Brain microvascular endothelial cell (primary cell): ENCODE data around the gene DUSP5.

Source experiments
- DNase-seq: peaks from one replicate; pipeline ENCODE4 v3.0.0-alpha.2; 2020
- H3K27ac ChIP-seq: fragments of 250-450 bp; sonication (Bioruptor Pico); 2 replicates; pipeline ENCODE4 v1.5.1; 2020; ENCODE audit warnings: mild to moderate bottlenecking, moderate library complexity
- H3K27me3 ChIP-seq: fragments of 250-450 bp; sonication (Bioruptor Pico); replicated peaks from 2 replicates; pipeline ENCODE4 v1.5.1; 2020; ENCODE audit warnings: mild to moderate bottlenecking
- H3K36me3 ChIP-seq: fragments of 250-450 bp; sonication (Bioruptor Pico); replicated peaks from 2 replicates; pipeline ENCODE4 v1.5.1; 2020; ENCODE audit warnings: mild to moderate bottlenecking
- H3K4me3 ChIP-seq: 2 replicates; pipeline ENCODE4 v1.5.1; 2011; ENCODE audit warnings: low read depth, mild to moderate bottlenecking, control low read depth, low read length, moderate library complexity
- in situ Hi-C: cut with HindIII; loops from 2 replicates; pipeline ENCODE4 v1.10.0; 2017; ENCODE audit warnings: low sequenced_read_pairs, low pct_ligation_motif_present
- TF ChIP-seq, protein P1 (sequence below): IDR thresholded peaks from 2 replicates; pipeline ENCODE4 v1.5.1; 2011; ENCODE audit warnings: low read depth, mild to moderate bottlenecking, moderate library complexity, low read length, control low read depth, inconsistent platforms; ENCODE audit errors: missing control alignments

The DUSP5 gene

DNA sequence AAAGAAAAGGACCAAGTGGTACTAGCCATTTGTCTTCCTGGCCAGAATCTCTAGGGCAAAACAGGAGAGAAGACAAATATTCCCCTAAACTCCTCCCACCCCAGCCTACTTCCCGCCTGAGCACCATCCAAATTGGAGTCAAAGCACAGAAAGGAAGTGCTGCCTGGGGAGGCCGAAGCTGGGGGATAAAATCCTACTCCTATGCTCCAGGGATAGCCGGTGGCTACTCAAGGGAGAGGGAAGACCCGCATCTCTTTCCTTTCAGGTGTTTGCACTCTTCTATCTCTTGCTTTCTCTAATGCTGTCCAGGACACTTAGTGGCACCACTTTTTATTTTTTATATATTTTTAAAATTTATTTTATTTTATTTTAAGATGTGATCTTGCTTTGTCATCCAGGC lies 7.1 kb upstream of the DUSP5 start:
- no peaks in the 10 kb centered on the region for H3K27me3 ChIP-seq
- in situ Hi-C loops: no loop called here

DNA sequence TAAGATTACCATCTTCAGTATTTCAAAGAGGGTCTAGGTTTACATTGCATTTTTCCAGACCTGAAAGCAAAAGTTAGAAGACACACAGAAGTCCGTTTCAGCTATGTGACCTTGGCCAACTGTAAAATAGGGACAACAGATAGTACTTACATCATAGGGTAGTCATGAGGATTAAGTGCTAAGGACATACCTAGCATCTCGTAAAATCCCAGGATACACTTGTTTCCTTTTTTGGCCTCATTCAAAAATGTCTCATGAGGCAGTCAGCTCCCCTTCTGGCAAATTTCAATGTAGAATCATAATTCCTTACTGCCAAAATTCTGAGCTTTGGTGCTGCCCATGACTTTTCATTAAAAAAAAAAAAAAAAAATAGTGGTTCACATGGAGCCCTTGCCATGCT lies 6.4 kb upstream of the DUSP5 start:
- no peak overlapping the region for H3K4me3 ChIP-seq
- H3K27ac ChIP-seq: no peak overlapping the region
- in situ Hi-C loops: no loop called here
- TF ChIP-seq, protein P1, sequence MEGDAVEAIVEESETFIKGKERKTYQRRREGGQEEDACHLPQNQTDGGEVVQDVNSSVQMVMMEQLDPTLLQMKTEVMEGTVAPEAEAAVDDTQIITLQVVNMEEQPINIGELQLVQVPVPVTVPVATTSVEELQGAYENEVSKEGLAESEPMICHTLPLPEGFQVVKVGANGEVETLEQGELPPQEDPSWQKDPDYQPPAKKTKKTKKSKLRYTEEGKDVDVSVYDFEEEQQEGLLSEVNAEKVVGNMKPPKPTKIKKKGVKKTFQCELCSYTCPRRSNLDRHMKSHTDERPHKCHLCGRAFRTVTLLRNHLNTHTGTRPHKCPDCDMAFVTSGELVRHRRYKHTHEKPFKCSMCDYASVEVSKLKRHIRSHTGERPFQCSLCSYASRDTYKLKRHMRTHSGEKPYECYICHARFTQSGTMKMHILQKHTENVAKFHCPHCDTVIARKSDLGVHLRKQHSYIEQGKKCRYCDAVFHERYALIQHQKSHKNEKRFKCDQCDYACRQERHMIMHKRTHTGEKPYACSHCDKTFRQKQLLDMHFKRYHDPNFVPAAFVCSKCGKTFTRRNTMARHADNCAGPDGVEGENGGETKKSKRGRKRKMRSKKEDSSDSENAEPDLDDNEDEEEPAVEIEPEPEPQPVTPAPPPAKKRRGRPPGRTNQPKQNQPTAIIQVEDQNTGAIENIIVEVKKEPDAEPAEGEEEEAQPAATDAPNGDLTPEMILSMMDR: no peak
- no peak for DNase-seq
- H3K36me3 ChIP-seq: no peaks in the 10 kb centered on the region
- no peaks in the 10 kb centered on the region for H3K27me3 ChIP-seq

More for the DNA sequence above, 7.1 kb upstream of the DUSP5 start:
- DNase-seq: no peak
- Histone ChIP-seq H3K4me3 (no peak overlapping the region), H3K27ac (no peak overlapping the region), H3K36me3 (no peaks in the 10 kb centered on the region)
- TF ChIP-seq, protein P1: no peak

DNA sequence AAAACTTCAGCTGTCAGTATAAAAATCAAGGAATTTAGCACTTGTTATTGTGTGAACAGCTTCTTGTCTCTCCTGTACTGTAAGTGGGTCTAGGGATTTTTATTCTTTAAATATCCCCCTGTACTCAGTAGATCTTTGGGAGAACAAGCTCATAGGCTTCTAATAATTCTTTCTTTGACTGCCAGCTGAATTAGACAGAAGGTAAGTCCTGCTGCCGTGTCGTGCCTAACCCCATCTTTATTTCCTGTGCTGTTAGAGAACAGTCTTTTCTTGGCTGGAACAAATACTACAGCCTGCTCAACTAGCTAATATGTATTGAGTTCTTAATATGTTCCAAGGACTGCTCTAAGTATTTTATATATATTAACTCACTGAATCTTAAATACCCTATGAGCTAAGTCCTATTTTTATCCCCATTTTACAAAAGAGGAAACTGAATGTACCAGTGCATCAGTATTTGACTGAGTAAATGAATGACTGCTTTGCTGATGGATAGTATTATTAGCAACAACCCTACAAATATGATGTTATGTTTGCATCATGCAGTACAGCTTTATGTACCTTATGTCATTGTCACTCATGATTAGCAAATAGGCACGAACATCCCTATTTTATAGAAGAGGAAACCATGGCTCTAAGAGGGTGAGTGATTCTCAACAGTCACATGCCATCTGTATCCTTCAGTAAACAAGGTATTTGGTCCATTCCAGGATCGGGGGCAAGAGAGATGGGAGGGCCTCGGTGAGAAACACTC lies 5.5 kb upstream of the DUSP5 start:
- TF ChIP-seq, protein P1: no peak
- Histone ChIP-seq H3K27me3 (no peaks in the 10 kb centered on the region), H3K4me3 (no peak overlapping the region), H3K36me3 (no peaks in the 10 kb centered on the region), H3K27ac (no peak overlapping the region)
- in situ Hi-C loops: no loop called here
- DNase-seq: no peak

DNA sequence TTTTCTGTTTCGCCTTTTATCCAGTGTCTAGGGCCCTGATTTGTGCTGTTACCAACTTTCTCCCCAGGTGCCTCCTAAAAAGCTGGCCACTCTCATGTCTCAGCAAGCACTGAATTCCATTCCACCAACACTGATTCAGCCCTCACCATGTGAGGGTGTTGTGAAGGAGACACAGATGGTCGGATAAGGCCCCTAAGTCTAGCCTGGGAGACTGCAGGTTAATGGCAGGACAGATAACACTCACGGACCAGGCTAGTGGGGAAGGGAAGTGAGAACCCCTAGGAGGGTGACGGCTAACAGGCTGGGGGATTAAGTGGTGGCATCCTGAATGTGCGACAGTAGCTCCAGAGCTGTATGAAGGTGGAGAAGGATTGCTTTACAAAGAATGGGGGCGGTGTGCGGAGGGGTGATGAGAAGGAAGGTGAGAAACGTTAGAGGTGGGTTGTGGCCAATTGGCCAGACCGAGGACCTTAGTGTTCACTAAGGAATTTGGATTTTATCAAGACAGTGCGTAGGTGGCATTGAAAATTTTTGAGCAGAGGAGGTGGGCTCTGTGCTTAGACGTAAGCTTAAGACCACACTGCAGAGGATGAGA lies 3.8 kb upstream of the DUSP5 start:
- TF ChIP-seq, protein P1: no peak
- no peak for DNase-seq
- H3K36me3 ChIP-seq: no peaks in the 10 kb centered on the region
- no peaks in the 10 kb centered on the region for H3K27me3 ChIP-seq
- in situ Hi-C loops: no loop called here
- no peak overlapping the region for H3K4me3 ChIP-seq
- no peak overlapping the region for H3K27ac ChIP-seq

DNA sequence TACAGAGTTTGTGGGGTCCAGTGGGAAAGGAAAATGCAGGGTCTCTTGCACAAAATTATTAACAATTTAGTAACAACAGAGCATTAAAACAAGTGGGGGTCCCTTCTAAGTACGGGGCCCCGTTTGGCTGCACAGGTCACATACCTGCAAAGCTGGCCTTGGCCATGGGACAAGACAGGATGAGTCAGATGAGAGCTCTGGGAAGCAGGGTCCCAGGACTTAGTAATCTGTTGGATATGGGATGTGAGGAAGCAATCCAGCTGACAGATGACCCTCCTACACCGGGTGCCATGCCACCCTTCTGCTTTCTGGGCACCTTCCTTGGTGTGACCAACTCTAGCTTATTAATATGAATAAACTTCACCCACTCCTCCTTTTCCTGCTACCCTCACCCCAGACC lies 3.2 kb upstream of the DUSP5 start:
- DNase-seq: no peak
- in situ Hi-C loops: no loop called here

More for the DNA sequence above, 3.2 kb upstream of the DUSP5 start:
- H3K36me3 ChIP-seq: no peaks in the 10 kb centered on the region
- no peak overlapping the region for H3K4me3 ChIP-seq
- no peak overlapping the region for H3K27ac ChIP-seq
- H3K27me3 ChIP-seq: no peaks in the 10 kb centered on the region
- TF ChIP-seq, protein P1: no peak
